NCI-H2196 treated with DMSO at 0.1 percent for 48 hours (cell line): Measurements from ENCODE around the gene SSTR5.
"Not testable (repeated sequence)": the region's sequence is repeated elsewhere in the genome, so short reads cannot be mapped to it uniquely, and the experiment has no call there.

Source experiments
- DNase-seq: peaks from one replicate; lab custom pipeline; 2025; ENCODE audit not compliant: unreplicated experiment; lab: John Stamatoyannopoulos, UW

The SSTR5 gene

GRCh38 chr16:1089822-1090619, 17.5 kb downstream of the SSTR5 start:
- peak; percentile 54 for DNase-seq

- peak; percentile 88 for DNase-seq
Measured at GRCh38 chr16:1090620-1091587, 18.4 kb downstream of the SSTR5 start.

GRCh38 chr16:1091992-1092552, 19.5 kb downstream of the SSTR5 start:
- no peak for DNase-seq

DNA sequence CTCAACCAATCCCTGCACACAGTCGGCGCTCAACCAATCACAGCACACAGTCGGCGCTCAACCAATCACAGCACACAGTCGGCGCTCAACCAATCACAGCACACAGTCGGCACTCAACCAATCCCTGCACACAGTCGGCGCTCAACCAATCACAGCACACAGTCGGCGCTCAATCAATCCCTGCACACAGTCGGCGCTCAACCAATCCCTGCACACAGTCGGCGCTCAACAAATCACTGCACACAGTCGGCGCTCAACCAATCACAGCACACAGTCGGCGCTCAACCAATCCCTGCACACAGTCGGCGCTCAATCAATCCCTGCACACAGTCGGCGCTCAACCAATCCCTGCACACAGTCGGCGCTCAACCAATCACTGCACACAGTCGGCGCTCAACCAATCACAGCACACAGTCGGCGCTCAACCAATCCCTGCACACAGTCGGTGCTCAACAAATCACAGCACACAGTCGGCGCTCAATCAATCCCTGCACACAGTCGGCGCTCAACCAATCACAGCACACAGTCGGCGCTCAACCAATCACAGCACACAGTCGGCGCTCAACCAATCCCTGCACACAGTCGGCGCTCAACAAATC, 20.2 kb downstream of the SSTR5 start:
- DNase-seq: not testable (repeated sequence)

GRCh38 chr16:1093284-1094123, 21.0 kb downstream of the SSTR5 start:
- no peak for DNase-seq

DNA sequence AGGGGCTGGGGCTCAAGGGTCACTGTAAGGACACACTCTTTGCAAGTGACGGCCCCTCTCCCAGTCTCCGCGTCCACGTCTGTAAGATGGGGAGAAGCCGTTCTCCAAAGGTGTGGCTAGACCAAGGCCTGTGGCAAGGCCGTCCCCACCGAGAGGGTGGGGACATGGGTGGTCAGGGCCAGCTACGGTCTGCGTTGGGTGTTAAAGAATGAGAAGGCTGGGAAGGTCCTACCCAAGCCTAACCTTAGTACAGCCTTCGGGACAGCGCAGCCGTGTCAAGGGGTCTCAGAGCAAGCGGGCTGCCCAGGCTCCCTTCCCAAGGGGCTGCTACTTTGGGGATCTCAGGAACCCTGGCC, 21.6 kb downstream of the SSTR5 start:
- DNase-seq: no peak

GRCh38 chr16:1094601-1095449, 22.3 kb downstream of the SSTR5 start:
- no peak for DNase-seq

DNA sequence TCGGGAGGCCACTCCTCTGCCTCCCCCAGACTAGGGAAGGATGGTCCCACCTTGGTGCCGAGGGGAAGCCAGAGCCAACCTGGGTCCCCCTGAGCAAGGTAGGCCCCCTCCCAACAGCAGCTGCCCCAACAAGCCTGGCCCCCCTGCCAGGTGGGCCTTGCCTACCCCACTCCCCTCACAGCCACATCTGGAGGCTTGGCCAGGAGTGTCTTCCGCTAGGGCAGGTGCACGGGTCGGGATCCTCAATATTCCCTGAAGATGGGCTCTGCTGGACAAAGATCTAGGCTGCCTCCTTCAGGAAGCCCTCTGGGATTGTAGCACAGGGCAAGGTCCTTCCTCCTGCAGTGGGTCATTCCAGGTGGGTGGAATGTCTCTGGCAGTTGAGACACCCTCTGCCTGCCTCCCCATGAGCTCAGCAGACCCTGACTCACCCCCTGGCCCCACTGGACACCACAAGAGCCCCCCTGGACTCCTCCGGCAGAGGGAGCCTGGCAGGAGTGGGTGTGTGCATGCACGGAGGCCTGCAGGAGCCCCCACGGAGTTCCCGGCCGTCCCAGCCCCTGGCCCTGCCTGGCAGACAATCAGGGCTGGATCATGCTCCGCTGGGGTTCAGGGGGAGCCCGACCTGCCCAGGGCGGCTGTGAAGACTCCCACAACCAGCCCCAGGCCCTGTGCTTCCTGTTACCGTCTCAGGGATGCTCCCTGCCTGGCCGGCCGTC, 23.1 kb downstream of the SSTR5 start:
- DNase-seq: no peak

- DNase-seq: no peak
Measured at GRCh38 chr16:1096169-1097082, 23.9 kb downstream of the SSTR5 start, which contains the start of gene C1QTNF8. C1QTNF8 (minus strand) TSS chr16:1096244; CDS start chr16:1094922, 1,322 bp downstream.

DNA sequence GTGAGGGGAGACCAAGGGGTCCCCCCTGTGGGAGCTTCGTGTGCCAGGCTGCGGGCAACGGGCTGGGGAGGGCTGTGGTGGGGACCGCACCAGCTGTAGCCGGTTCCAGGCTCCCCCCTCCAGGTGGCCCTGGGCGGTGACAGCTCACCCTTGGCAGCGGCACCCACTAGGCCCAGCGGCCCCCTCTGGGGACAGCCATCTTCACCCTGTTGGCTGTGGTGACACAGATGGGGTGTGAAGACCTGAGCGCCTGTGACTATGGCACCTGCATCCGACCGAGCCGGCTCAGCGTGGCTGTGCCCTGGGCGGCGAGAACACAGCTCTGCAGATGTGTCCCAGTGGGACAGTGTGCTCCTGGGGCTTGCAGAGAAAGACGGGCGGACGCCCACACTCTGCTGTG, 24.6 kb downstream of the SSTR5 start:
- no peak for DNase-seq

GRCh38 chr16:1097800-1098199, 25.3 kb downstream of the SSTR5 start:
- no peak for DNase-seq

GRCh38 chr16:1098266-1098991, 25.9 kb downstream of the SSTR5 start:
- DNase-seq: no peak

DNA sequence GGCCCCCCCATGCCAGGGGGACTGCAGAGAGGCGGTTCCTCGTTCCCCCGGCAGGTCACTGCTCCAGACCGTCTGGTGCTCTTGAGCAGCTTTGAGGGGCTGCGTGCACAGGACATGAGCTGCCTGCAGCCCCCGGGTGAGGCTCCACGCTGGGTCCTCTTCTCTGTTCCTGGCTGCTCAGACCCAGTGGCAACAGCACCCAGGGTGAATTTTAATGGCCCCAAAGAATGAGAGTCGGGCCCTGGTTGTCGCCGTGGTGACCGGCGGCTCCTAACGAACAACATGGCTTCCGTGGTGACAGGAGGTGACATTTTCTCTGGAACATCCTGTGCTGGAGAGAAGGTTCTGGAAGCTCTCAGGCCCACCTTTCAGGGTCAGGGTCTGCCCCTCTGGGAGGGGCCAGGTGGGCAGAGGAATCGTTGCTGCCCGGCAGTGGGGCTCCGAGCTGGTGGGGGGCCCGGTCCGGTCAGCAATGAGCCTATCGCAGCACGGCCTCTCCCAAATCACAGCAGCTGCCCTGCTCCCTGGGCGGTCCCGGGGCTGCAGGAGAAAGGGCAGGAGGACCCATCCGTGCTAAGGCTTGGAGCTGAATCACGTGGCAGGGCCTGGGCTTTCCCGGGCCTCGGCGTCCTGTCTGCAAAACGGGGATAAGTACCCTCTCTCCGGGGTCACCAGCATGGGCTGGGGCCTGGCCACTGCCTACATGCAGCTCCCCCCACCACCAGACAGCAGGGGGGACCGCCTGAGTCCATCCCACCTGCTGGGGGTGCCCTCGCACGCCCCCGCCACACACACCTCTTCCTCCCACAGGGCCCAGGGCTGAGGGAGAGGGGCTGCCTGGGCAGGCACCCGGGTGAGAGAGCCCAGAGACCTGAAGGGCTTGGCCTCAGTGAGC, 26.9 kb downstream of the SSTR5 start:
- no peak for DNase-seq

GRCh38 chr16:1100084-1100800, 27.7 kb downstream of the SSTR5 start:
- no peak for DNase-seq

- no peak for DNase-seq
Measured at GRCh38 chr16:1101133-1101532, 28.6 kb downstream of the SSTR5 start.
